T-helper 1 cell treated with Interleukin-12 subunit alpha and Interleukin-12 subunit beta and Interleukin-4 antibody, amounts not matched to agents 30 μg/mL and 1 μg/mL, for 36 hours (primary cell): ENCODE measurements around the gene CARD9.

Source experiments
- H3K27ac Mint-ChIP-seq: one replicate; pipeline ENCODE4 v1.8.0; 2021; ENCODE audit warnings: mild to moderate bottlenecking, mixed read lengths
- H3K27me3 Mint-ChIP-seq: one replicate; pipeline ENCODE4 v1.8.0; 2021; ENCODE audit warnings: low read depth, mixed read lengths
- H3K36me3 Mint-ChIP-seq: one replicate; pipeline ENCODE4 v1.8.0; 2021; ENCODE audit warnings: low read depth, mixed read lengths
- H3K4me1 Mint-ChIP-seq: one replicate; pipeline ENCODE4 v1.8.0; 2021; ENCODE audit warnings: low read depth, mixed read lengths
- H3K4me3 Mint-ChIP-seq: one replicate; pipeline ENCODE4 v1.8.0; 2021; ENCODE audit warnings: mild to moderate bottlenecking, moderate library complexity, mixed read lengths
- H3K9me3 Mint-ChIP-seq: one replicate; pipeline ENCODE4 v1.8.0; 2021; ENCODE audit warnings: mixed read lengths

Gene CARD9

DNA sequence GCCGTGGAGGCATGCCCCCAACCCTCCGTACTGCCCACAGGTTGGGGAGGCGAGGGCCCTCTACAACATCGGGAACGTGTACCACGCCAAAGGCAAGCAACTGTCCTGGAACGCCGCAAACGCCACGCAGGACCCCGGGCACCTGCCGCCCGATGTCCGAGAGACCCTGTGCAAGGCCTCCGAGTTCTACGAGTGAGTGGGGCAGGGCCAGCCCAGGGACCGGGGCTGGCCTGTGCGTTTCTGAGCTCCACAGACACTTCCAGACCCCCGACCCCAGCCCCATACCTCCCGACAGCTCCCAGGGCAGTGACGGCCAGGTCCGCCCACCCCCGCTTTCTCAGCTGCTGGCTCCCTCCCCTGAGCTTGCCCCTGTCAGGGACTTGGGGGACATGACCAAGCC, 36.6 kb downstream of the CARD9 start:
- H3K9me3 Mint-ChIP-seq: no peaks in the 10 kb centered on the region
- H3K36me3 Mint-ChIP-seq: no peaks in the 10 kb centered on the region
- no peak overlapping the region for H3K27ac Mint-ChIP-seq
- no peaks in the 10 kb centered on the region for H3K4me1 Mint-ChIP-seq
- H3K27me3 Mint-ChIP-seq: no peaks in the 10 kb centered on the region
- H3K4me3 Mint-ChIP-seq: no peak overlapping the region

DNA sequence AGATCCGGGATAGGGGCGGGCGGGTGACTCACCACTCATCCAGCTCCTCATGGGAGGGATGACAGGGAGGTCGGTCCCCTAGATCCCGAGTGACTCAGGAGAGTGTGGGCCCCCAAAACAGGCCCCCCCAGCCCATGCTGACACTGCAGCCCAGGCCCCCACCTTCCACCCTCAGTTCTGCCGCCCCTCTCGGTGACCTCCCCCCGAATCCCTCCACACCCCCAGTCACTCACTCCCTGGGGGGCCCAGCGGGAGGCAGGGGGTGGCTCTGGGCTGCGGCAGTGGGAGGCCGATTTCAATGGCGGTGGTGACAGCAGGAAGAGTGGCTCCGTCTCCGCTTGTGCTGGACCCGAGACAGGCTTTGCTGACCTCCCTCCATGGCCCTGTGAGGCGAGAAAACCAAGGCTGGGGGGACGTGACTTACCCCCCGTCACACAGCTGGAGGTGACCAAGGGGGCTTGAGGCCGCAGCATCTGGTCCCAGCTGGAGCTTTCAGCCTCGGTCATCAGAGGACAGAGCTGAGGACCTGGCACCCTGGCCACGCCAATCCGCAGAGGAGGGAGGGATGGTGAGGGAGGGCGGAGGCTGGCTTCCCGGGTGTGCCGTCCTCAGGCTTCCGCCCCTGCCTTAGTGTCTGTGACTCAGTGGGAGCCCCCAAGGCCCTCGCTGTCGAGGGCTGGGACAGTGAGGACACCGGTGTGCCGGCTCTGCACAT, 37.2 kb downstream of the CARD9 start:
- Mint-ChIP-seq H3K36me3 (no peaks in the 10 kb centered on the region), H3K27me3 (no peaks in the 10 kb centered on the region), H3K27ac (no peak overlapping the region), H3K9me3 (no peaks in the 10 kb centered on the region), H3K4me1 (no peaks in the 10 kb centered on the region), H3K4me3 (no peak overlapping the region)

DNA sequence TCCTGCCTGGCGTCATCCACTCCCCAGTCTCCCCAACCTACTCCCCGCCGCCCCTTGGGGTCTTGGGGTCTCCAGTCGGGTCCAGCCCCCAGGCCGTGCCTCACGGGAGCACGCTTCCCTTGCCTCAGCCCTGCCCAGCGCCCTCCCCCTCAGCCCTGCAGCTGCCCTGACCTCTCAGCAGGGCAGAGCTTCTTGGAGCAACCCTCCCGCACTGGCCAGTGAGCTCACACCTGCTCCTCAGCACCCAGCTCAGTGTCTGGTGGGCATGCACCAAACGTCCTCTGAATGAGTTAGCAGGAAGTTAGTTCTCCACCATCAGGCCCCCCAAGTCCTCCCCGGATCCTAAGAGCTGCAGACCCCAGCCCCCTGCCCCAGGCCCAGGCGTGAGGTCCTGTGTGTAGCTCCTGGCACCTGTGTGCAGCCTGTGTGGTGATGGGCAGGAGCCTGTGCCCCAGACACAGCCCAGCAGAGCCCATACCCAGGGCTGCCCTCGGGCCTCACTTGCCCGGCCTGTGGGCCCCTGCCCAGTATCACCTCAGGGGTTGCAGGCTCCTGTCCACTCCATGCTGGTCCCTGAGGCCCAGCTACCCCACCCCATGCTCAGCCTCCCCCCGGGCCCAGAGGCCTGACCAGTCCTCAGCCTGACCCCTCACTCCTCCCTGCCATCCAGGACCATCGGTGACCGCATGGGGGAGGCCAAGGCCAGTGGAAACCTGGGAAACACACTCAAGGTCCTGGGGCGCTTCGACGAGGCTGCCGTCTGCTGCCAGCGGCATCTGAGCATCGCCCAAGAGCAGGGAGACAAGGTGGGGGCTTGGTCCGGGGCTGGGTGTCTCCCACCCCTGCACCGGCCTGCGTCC, 37.9 kb downstream of the CARD9 start:
- H3K36me3 Mint-ChIP-seq: no peaks in the 10 kb centered on the region
- H3K27ac Mint-ChIP-seq: no peak overlapping the region
- H3K4me3 Mint-ChIP-seq: no peak overlapping the region
- H3K27me3 Mint-ChIP-seq: no peaks in the 10 kb centered on the region
- H3K4me1 Mint-ChIP-seq: no peaks in the 10 kb centered on the region
- H3K9me3 Mint-ChIP-seq: no peaks in the 10 kb centered on the region

DNA sequence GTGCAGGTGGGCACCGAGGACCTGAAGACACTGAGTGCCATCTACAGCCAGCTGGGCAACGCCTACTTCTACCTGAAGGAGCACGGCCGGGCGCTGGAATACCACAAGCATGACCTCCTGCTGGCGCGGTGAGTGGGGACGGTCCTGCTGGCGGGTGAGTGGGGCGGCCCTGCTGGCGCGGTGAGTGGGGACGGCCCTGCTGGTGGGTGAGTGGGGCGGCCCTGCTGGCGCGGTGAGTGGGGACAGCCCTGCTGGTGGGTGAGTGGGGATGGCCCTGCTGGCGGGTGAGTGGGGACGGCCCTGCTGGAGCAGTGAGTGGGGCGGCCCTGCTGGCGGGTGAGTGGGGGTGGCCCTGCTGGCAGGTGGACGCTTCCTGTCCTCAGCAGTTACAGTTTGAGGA, 38.9 kb downstream of the CARD9 start:
- Mint-ChIP-seq H3K4me3 (no peak overlapping the region), H3K36me3 (no peaks in the 10 kb centered on the region), H3K9me3 (no peaks in the 10 kb centered on the region), H3K27ac (no peak overlapping the region), H3K4me1 (no peaks in the 10 kb centered on the region), H3K27me3 (no peaks in the 10 kb centered on the region)

DNA sequence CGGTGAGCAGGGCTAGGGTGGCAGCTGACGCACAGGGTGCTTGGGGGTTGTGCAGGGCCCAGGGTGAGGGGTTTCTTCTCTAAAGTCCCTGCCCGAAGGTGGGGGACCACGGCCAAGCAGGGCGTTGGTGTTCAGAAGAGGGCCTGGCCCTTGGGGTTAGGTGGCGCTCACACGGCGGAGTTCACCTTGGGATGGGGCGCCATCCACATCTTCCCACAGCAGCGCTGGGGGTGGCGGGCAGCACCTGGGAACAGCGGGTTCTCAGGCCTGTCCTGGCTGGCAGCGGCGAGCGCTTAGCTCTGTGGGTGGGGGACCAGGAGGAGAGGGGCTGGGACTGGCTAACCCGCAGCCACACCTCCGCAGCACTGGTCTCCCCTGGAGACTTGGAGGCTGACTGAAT, 40.0 kb downstream of the CARD9 start:
- Mint-ChIP-seq H3K27ac (no peak overlapping the region), H3K27me3 (no peaks in the 10 kb centered on the region), H3K4me3 (no peak overlapping the region), H3K4me1 (no peaks in the 10 kb centered on the region), H3K36me3 (no peaks in the 10 kb centered on the region), H3K9me3 (no peaks in the 10 kb centered on the region)

DNA sequence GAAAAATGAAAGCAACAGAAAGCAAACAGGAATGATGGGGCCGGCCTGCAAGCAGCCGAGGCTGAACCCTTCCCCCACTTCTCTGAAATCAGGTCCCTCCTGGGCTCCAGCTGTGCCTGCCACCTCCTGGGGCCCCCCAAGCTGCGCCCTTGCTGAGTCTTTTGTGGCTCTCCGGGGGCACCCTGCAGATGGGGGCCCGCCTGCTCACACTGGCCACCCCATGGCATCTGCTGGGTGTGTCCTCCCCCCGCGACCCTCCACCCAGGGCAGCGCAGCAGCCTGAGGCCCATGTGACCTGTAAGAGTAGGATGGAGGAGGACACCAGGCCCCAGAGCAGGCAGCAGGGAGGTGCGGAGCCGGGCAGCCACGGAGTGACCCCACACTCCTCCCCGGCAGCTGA, 40.4 kb downstream of the CARD9 start:
- H3K36me3 Mint-ChIP-seq: no peaks in the 10 kb centered on the region
- H3K27ac Mint-ChIP-seq: no peak overlapping the region
- H3K27me3 Mint-ChIP-seq: no peaks in the 10 kb centered on the region
- H3K4me3 Mint-ChIP-seq: no peak overlapping the region
- H3K4me1 Mint-ChIP-seq: no peaks in the 10 kb centered on the region
- no peaks in the 10 kb centered on the region for H3K9me3 Mint-ChIP-seq

DNA sequence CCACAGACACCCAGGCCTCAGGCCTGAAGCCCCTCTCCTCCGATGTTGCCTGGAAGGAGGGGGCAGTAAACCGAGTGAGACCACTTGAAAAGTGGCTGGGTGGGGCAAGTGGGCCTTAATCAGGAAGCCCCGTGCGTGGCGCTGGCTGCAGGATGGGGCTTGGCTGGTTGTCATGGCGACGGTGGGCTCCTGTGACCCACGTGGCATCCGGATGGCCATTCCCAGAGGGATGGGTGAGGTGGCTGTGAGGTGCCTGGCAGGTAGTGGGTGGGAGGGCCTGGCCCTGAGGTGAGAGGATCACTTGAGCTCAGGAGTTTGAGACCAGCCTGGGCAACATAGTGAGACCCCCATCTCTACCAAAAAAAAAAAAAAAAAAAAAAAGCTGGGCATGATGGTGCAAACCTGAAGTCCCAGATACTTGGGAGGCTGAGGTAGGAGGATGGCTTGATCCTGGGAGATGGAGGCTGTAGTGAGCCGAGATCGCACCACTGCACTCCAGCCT, 40.9 kb downstream of the CARD9 start:
- H3K36me3 Mint-ChIP-seq: no peaks in the 10 kb centered on the region
- H3K9me3 Mint-ChIP-seq: no peaks in the 10 kb centered on the region
- no peak overlapping the region for H3K27ac Mint-ChIP-seq
- H3K4me3 Mint-ChIP-seq: no peak overlapping the region
- no peaks in the 10 kb centered on the region for H3K4me1 Mint-ChIP-seq
- H3K27me3 Mint-ChIP-seq: no peaks in the 10 kb centered on the region

DNA sequence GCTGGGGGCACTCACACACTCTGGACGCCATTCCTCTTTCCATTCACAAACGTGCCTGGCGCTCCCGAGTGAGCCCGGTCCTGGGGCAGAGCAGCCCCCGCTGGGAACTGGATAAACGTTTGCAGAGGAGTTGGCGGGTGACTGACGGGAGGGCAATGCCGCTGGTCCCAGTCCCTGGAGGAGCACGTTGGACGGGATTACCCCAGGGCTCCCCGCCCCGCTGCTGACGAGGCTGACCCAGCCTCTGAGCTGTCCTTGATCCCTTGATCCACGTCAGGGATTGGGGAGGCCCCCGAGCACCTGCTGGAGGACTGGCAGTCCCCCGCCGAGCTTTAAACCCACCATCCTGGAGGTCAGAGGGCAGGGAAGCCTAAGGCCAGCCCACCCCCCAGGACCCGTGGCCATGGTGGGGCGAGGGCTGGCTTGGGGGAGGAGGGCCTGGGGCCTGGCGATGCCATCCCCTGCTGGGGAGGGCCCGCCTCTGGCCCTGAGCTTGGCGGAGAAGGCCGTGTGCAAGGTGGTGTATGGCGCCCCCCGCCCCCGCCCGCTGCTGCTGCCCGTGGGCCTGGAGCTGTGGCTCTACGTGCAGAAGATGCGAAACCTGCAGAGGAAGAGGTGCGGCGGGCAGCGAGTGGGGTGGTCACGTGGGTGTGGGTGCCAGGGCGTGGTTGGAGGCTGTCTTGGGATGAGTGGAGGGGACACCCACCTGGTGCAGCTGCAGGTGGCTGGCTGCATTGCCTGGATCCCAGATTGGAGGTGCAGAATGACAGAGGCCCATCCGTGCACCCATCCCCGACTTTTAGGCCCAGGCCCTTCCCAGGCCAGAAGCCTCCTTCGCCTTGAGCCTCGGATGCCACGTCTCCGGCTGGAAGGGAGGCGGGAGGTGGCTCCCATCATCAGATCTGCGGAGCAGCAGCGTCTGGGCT, 41.6 kb downstream of the CARD9 start:
- H3K9me3 Mint-ChIP-seq: no peaks in the 10 kb centered on the region
- no peak overlapping the region for H3K4me3 Mint-ChIP-seq

DNA sequence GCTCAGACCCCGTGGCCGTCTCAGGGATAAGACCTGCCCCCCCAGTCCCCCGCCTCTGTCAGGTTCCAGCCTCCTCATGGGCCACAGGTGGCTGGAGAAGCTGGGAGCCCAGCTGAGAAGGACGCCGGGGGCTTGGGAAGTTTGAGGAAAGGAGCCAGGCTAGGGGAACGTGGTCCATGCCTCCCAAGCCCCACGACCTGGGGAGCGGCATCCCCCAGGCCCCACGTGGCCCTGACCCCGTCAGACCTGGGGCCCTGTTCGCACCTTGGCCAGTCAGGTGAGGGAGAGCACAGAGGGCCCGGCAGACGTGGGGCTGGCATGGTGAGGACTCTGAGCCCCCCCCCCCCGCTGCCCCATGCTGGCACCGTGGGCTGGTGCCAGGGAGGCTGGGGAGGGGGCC, 42.4 kb downstream of the CARD9 start:
- Mint-ChIP-seq H3K27ac (no peak overlapping the region), H3K27me3 (no peaks in the 10 kb centered on the region), H3K4me3 (no peak overlapping the region), H3K36me3 (no peaks in the 10 kb centered on the region), H3K9me3 (no peaks in the 10 kb centered on the region), H3K4me1 (no peaks in the 10 kb centered on the region)

More for the DNA sequence above, 41.6 kb downstream of the CARD9 start:
- Mint-ChIP-seq H3K27me3 (no peaks in the 10 kb centered on the region), H3K27ac (no peak overlapping the region), H3K4me1 (no peaks in the 10 kb centered on the region), H3K36me3 (no peaks in the 10 kb centered on the region)

DNA sequence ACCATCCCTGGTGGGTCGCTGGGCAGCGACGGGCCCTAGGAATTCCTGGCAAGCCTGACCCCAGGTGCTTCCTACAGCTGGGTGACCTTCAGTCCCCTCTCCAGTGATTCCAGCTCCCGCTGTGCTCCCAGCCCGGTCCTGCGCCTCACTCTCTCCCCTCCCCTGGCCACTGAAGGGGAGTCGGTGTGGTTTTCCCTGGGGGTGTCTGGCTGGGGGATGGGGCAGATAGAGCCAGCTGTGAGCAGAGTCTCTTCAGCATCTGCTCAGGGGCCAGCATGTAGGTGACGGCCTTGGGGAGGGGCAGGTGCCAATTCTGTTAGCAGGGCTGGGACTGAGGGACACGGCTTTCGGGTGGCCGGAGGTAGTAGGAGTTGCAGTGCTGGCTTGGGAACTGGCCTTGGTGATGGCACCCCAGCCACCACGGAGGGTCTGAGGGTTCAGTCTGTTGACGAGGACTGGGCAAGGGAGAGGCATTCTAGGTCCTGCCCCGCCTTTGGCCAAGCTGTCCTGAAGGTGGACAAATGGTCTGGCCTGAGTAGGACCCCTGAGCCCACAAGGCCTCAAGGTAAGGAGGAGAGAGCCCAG, 43.0 kb downstream of the CARD9 start:
- Mint-ChIP-seq H3K27me3 (no peaks in the 10 kb centered on the region), H3K9me3 (no peaks in the 10 kb centered on the region), H3K4me1 (no peaks in the 10 kb centered on the region), H3K36me3 (no peaks in the 10 kb centered on the region), H3K4me3 (no peak overlapping the region), H3K27ac (no peak overlapping the region)

DNA sequence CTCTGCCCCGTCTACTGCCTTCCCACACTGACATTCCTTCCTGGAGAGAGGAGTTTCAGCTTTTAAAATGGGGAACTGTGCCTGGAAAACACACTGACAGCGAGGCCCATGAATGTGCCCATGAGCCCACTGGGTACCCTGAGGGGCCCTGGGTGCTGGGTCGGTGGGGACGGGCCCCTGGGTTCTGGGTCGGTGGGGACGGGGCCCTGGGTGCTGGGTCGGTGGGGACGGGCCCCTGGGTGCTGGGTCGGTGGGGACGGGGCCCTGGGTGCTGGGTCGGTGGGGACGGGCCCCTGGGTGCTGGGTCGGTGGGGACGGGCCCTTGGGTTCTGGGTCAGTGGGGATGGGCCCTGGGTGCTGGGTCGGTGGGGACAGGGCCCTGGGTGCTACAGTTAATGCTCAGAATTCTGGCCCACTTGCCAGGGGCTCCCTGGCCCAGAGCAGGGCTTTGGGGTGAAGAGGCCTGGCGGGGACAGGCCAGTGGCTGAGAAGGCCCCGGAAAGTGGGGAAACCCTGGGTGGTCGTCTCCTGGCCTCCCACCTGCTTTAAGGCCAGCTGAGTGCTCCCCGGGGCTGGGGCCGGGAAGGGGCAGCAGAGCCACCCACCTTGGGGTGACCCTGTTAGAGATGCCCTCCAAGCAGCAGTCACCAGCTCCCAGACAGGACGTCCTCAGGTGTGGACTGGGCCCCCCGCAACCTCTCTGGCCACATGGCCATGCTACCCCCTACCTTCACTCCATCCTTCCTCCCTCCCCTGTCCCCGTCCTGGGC, 43.6 kb downstream of the CARD9 start:
- no peak overlapping the region for H3K27ac Mint-ChIP-seq
- H3K27me3 Mint-ChIP-seq: no peaks in the 10 kb centered on the region
- no peaks in the 10 kb centered on the region for H3K9me3 Mint-ChIP-seq
- H3K36me3 Mint-ChIP-seq: no peaks in the 10 kb centered on the region
- no peak overlapping the region for H3K4me3 Mint-ChIP-seq
- H3K4me1 Mint-ChIP-seq: no peaks in the 10 kb centered on the region

DNA sequence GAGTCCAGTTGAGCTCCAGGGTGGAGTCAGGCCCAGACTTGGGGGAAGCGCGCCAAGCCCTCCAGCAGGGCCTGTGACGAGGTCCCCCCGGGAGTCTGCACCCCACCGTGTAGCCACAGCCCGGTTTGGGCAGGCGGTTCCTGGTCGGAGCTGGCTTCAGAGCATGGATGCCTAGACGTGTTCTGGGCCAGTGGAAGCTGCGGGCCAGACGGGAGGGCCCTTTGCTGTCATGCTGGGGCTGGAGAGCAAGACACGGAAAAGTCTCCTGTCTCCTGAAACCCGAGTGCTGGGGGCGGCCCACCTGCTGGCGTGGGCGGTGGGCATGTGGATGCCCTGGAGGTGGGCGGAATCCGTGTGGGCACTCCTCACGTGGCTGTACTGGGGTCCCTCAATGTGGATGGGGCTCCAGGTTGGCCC, 44.2 kb downstream of the CARD9 start:
- Mint-ChIP-seq H3K27ac (no peak overlapping the region), H3K4me3 (no peak overlapping the region), H3K4me1 (no peaks in the 10 kb centered on the region), H3K9me3 (no peaks in the 10 kb centered on the region), H3K27me3 (no peaks in the 10 kb centered on the region), H3K36me3 (no peaks in the 10 kb centered on the region)

DNA sequence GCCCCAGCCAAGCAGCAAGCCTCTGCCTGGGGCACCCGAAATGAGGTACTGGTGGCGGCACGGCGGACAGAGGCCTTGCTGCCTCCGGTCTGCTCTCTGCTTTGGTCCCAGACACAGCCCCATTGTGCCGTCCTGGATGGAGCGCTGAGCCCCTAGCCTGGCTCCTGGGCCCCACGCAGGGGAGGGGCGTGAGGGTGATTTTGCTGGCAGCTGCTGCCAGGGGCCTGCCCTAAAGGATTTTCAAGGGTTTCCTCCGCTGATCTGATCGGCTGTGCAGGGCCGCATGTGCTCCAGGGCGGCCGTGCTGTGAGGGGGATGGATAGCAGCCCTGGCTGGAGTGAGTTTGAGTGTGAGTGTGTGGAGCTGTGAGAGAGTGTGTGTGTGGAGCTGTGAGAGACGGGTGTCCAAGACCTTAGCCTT, 44.8 kb downstream of the CARD9 start:
- Mint-ChIP-seq H3K27ac (no peak overlapping the region), H3K27me3 (no peaks in the 10 kb centered on the region)

More for the DNA sequence above, 44.8 kb downstream of the CARD9 start:
- H3K4me3 Mint-ChIP-seq: no peak overlapping the region
- H3K4me1 Mint-ChIP-seq: no peaks in the 10 kb centered on the region
- no peaks in the 10 kb centered on the region for H3K9me3 Mint-ChIP-seq
- no peaks in the 10 kb centered on the region for H3K36me3 Mint-ChIP-seq
